T47D (cell line): ENCODE results near the gene CIAPIN1.
A peak's percentile ranks its signal among the peaks of the same experiment; 100 is the strongest.
"Not testable (repeated sequence)": the region's sequence is repeated elsewhere in the genome, so short reads cannot be mapped to it uniquely, and the experiment has no call there.

Experiments used
- DNase-seq, 2 experiments: peaks; one replicate each; pipeline versions ENCODE4 v3.0.0 to v3.0.0-alpha.2; 2011 to 2012; ENCODE audit warnings: low read depth in 1 of 2, low spot score in 1 of 2
- JUND ChIP-seq: IDR thresholded peaks from 2 replicates; pipeline ENCODE4 v1.6.1; 2012; ENCODE audit warnings: low read depth
- in situ Hi-C: cut with HindIII; loops from 2 replicates; pipeline ENCODE4 v1.10.0; 2016; ENCODE audit warnings: low sequenced_read_pairs, low pct_unique_long_range_greater_than_20kb

Gene CIAPIN1

DNA sequence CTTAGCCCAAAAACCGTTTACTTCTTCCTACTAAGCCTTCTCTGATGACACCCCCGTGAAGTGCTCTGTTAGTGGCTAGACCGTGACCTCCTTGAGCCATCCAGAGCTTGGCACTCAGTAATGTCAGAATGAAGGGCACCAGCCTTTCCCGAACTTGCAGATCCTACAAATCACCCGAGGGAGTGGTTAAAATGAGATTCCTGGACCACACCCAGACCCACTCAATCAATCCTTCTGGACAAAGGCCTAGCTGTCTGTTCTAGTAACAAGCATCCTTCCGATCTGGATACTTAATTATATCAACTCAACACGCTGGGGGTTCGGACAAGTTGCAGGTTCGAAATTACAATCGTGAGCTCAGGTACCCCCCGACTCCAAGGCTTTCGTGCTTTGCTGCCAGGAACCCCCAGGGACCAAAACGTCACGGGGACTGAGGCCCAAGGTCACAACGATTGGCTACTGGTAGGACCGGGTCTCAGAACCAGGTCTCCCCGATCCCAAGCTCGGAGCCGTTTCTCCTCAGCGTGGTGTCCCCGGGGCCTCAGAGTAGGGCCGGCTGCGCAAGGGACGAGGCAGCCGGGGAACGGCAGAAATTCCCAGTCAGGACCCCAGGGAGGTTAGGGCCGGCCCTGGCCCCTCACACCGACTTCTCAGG is 527 bp downstream of the CIAPIN1 start:
- no peak for TF ChIP-seq JUND
- in situ Hi-C loops, result no loop called here
- peak in 1 of 2 experiments; percentile 12 for DNase-seq

- in situ Hi-C loops, result no loop called here
- DNase-seq, result no peak
- TF ChIP-seq JUND, result no peak
Measured at GRCh38 chr16:57445510-57445909, 1.7 kb downstream of the CIAPIN1 start.

- DNase-seq, result no peak
- no peak for TF ChIP-seq JUND
- in situ Hi-C loops, result no loop called here
Measured at GRCh38 chr16:57444711-57445110, 2.5 kb downstream of the CIAPIN1 start.

DNA sequence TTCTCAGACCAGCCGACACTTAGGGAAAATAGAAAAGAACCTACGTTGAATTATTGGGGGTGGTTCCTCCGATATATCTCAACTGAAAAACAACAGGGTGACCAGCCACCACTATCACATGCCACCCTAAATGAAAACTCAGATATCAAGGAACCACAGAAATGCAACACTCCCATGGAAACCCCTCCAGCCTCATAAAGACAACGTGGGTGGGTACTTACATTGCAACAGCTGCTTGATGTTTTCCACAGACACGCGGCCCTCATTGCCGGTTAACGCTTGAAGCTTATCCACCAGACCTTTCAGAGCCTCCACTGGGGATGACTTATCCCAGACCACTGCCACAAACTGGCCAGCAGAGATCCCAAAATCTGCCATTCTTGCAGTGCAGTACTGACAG is 6.6 kb downstream of the CIAPIN1 start:
- DNase-seq, in situ Hi-C loops: not testable (repeated sequence)

DNA sequence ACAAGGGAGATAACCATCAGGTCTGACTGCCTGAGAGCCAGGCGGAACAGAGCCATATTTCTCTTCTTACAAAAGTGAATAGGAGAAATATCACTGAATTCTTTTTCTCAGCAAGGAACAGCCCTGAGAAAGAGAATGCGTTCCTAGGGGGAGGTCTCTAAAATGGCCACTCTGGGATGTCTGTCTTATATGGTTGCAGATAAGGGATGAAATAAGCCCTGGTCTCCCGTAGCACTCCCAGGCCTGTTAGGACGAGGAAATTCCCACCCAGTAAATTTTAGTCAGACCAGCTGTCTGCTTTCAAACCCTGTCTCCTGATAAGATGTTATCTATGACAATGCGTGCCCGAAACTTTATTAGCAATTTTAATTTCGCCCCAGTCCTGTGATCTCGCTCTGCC is 7.2 kb downstream of the CIAPIN1 start:
- DNase-seq, in situ Hi-C loops: not testable (repeated sequence)

GRCh38 chr16:57435838-57436237 is 11.3 kb downstream of the CIAPIN1 start:
- in situ Hi-C loops, result no loop called here
- no peak for DNase-seq
- no peak for TF ChIP-seq JUND

GRCh38 chr16:57434003-57434402 is 13.2 kb downstream of the CIAPIN1 start:
- no peak for TF ChIP-seq JUND
- in situ Hi-C loops, result no loop called here
- DNase-seq, result no peak

- TF ChIP-seq JUND, result no peak
- in situ Hi-C loops, result no loop called here
- no peak for DNase-seq
Measured at GRCh38 chr16:57432989-57433388, 14.2 kb downstream of the CIAPIN1 start.

DNA sequence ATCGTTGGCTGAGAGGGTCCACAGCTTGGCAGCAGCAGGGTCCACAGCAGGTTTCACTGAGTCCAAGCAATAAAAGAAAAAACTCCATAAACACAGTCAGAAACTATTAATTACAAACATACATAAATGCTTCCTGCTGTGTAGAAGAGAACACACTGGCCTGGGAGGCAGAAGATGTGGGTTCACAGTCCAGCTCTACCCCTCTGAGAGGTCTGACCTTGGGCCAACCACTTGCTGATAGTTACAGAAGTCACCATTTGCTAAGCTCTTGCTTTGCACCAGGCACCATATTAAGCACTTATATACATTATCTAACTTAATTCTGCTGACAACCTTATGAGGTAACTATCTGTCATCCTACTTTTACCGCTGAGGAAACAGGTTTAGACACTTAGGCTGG is 14.7 kb downstream of the CIAPIN1 start:
- in situ Hi-C loops, result no loop called here
- DNase-seq, result no peak
- no peak for TF ChIP-seq JUND

DNA sequence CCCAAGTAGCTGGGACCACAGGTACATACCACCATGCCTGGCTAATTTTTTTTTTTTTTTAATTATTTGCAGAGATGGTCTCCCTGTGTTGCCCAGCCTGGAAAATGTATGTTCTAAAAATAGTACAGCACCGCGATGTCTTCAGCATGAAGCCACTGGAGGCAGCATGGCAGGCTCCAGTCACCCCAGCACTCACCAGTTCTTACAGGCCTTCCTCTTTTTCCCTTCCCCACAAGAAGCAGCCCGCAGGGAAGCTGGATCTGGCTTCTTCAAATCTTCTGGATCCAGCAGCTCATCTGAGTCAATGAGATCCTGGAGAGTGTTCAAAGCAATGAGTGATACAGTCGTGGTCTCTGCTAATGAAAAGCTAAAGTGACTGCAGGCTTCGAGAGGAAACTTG is 16.2 kb downstream of the CIAPIN1 start:
- TF ChIP-seq JUND, result no peak
- no peak for DNase-seq
- in situ Hi-C loops, result no loop called here

DNA sequence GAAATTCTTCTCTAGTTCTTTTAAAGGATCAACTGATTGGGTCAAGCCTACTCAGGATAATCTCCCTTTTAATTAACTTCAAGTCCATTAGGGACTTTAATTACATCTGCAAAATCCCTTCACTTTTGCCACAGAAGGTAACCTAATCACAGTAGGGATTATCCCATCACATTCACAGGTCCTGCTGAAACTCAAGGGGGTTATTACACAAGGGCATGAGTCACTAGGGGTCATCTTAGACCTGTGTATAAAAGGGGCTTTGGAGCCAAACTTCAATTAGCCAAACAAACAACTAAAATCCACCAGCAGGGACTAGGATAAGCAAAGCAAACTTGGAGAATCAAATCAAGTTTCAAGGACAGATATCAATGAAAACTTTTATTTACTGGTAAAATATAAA is 19.4 kb downstream of the CIAPIN1 start:
- no peak for TF ChIP-seq JUND
- in situ Hi-C loops, result no loop called here
- no peak for DNase-seq

DNA sequence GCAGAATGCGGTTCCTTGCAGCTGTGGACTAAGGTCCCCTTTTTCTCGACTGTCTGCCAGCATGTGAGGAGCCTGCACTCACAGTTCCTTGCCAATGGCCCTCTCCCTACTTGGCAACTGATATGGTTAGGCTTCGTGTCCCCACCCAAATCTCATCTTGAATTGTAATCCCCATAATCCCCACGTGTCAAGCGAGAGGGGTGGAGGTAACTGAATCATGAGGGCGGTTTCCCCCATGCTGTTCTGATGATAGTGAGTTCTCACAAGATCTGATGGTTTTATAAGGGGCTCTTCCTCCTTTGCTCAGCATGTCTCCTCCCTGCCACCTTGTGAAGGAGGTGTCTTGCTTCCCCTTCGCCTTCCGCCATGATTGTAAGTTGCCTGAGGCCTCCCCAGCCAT is 19.9 kb downstream of the CIAPIN1 start:
- DNase-seq, result no peak
- TF ChIP-seq JUND, result no peak
- in situ Hi-C loops, result no loop called here

DNA sequence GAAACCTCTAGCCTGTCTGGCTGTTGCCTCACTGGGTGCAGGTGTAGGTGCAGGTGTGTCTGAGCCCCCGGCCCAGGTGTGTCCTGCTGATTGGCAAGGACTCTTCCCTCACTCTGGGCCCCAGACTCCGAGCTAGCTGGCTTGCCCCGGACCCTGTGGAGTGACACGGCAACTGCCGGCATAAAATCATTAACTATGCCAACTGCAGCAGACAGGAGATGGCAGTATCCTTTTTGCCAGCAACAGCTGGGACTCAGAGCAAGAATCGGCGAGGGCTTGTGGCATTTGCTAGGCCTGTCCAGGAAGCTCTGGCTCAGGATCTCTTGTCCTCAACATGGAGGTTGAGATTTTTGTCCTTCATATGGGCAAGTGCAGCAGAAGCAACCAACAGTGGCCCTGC is 20.8 kb downstream of the CIAPIN1 start:
- TF ChIP-seq JUND, result no peak
- in situ Hi-C loops, result no loop called here
- DNase-seq, result no peak

GRCh38 chr16:57424583-57424982 is 22.6 kb downstream of the CIAPIN1 start:
- in situ Hi-C loops, result no loop called here
- no peak for TF ChIP-seq JUND
- DNase-seq, result no peak

- in situ Hi-C loops, result no loop called here
Measured at GRCh38 chr16:57423152-57423551, 24.0 kb downstream of the CIAPIN1 start.

More at GRCh38 chr16:57423152-57423551, 24.0 kb downstream of the CIAPIN1 start:
- TF ChIP-seq JUND, result no peak
- no peak for DNase-seq
